ENCODE results near the gene TNP1.

The TNP1 gene

GRCh38 chr2:216877085-216877484, 17.2 kb upstream of the TNP1 start:
- intact Hi-C loops (cut with DNase I): no loop called here

GRCh38 chr2:216875862-216876261, 16.0 kb upstream of the TNP1 start:
- intact Hi-C loops (cut with DNase I): no loop called here
- DNase-seq: no peak

More at GRCh38 chr2:216877085-216877484, 17.2 kb upstream of the TNP1 start:
- no peak for DNase-seq

DNA sequence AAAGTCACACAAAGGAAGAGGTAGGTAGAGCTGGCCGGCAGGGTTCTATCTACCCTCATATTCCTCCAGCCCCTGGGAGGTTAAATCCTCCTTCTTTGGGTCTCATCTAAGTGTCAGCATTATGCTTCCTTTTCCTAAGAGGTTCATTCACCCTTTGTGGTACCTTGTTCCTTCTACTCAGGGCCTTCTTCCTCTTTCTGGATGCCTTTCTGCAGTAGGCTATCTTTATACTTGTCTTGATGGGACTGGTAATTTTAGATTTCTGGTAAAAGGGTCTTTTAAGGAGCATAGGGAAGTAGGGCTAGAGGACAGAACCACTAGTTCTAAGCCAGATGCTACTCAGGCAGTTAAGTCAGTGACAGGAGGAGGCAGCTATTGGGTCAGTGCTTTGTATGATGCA, 13.7 kb upstream of the TNP1 start:
- intact Hi-C loops (cut with DNase I): no loop called here
- DNase-seq: no peak

DNA sequence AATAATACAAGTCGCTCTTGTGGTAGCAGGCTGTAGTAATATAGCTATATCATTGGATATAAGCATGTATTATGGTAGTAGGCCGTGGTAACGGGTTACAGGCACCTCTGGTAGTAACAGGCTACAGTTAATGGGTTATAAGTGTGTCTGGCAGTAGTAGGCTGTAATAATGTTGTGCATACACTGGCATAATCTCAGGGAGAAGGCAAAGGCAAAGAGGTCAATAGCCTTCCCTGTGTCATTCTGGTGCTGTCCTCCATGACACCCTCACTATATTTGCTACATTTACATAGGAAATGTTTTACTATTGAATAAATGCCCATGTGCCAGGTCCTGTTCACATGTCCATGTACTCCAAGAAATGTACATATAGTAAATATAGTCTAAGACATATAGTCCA, 12.8 kb upstream of the TNP1 start:
- no peak for DNase-seq
- intact Hi-C loops (cut with DNase I): no loop called here

DNA sequence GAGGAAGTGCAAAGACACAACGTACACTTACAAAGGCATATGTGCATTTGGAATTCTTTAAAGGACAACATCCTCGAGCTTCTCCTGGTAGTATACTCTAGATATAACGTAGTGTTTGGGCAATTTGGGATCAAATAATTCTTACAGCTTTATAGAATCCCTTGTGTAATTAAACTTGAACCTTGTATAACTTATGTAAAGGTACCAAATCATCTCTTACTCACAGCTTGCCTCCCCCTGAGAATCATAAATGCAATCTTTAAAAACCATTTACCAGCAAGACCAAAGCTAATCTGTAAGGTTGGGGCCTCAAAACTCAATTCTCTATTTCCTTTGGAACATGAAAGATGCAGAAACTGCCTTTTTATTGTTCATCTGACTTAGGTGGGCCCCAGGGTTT, 12.2 kb upstream of the TNP1 start:
- intact Hi-C loops (cut with DNase I): no loop called here
- no peak for DNase-seq

DNA sequence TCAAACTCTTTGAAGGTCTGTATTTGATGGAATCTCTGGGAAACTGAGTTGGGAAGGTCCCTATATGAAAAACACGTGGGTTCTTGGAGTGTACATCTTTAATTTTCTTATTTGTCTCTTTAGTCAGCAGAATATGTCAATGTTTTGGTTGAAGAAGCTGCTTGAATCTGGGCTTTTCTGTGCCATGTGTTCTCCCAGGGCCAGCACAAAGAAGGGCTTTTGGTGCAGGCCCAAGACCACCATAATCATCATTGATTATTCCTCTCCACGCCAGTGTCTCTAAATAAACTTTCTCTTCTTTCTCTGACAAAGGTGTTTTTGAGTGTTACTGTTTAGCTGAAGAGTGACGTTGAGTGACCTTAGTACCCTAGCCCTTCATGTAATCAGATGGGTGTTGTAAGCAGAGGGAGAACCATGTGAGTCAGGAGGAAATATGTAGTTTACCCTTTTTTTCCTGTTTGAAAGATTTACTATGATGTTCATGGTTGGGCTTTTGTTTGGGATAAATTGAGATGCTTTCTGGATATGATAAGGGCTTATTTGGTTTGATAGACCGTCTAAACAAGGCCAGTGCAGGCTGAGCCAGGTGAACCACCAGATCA, 11.6 kb upstream of the TNP1 start:
- no peak for DNase-seq
- intact Hi-C loops (cut with DNase I): no loop called here

DNA sequence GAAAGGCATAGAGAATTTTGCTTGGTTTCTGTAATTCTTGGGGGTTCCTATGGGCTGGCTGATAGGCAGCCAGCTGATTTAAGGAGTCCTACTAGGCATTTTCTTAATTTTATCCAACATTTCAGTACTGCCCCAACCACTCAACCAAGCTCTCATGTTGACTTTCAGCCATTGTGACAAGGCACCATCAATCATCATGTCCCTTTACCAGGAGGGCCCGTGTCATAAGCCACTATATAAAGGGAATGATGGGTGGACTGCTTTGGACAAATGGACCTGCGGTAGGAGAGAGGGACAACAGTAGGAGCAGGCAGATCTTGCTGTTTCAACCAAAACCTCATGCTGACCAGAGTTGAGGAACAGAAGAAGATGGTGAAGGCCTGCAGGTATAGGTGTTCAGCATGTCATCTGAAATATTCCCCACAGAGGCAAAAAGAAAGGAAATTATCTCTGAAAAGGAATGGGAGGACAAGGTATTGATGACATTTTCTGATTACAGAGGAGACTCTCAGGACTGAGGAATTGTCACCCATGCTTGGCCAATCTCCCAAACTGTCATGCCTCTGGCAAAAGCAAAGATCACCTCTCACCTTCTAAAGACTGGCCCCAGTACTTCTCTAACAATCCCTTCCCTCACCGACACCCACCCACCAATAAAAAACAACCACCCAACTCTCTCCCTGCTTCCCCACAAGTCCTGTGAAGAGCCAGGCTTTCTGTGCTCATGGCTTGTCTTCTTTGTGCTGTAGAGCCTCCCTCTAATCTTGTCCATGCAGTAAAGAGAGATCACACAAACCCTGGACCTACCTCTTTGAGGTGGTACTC, 10.9 kb upstream of the TNP1 start:
- no peak for DNase-seq
- intact Hi-C loops (cut with DNase I): no loop called here

DNA sequence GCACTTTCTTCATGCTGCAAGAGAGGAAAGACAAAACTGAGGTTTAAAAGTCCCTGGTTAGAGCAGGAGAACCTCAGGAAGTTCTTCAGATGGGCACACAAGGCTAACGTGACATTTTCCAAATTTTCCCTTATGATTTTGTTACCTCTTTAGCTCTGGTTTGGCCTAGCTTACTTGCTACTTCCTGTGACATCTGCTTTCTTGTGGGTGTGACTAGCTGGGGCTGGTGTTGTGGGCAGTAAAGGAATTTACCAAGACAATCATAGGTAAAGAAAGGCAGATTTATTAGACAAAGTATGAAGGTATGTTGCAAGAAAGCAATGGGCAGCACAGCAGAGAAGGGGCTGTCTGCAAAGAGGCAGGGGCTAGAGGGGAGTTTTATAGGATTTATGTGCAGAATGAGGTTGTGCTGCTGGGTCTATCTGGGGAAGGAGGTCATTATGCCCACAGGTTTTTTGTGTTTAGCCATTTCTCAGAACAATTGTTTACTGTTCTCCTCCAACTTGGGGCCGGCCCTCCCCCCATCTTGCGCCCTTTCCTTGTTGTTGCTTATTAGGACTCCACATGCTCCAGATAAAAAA, 6.7 kb upstream of the TNP1 start:
- DNase-seq: no peak
- intact Hi-C loops (cut with DNase I): no loop called here

- DNase-seq: no peak
- intact Hi-C loops (cut with DNase I): no loop called here
Observed at GRCh38 chr2:216865658-216866057, 5.8 kb upstream of the TNP1 start.

DNA sequence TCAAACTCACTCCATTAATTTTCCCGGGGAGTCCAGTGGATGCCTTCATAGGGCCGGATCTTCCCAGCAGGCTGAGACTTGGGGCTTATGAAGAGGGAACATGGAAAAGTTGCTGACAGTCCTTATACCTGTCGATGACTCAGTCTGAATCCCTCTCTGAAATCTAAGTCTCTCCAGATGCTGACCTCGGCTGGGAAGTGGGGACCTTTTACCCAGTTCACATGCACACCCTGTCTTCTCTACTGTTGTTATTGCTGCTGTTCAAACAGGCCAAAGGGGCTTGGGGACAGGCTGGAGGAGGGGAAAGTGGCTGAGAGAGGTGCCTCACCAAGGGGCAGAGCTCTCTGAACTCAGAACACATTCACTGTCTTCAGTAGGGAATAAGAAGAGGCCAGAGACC, 4.1 kb upstream of the TNP1 start:
- intact Hi-C loops (cut with DNase I): no loop called here
- no peak for DNase-seq

DNA sequence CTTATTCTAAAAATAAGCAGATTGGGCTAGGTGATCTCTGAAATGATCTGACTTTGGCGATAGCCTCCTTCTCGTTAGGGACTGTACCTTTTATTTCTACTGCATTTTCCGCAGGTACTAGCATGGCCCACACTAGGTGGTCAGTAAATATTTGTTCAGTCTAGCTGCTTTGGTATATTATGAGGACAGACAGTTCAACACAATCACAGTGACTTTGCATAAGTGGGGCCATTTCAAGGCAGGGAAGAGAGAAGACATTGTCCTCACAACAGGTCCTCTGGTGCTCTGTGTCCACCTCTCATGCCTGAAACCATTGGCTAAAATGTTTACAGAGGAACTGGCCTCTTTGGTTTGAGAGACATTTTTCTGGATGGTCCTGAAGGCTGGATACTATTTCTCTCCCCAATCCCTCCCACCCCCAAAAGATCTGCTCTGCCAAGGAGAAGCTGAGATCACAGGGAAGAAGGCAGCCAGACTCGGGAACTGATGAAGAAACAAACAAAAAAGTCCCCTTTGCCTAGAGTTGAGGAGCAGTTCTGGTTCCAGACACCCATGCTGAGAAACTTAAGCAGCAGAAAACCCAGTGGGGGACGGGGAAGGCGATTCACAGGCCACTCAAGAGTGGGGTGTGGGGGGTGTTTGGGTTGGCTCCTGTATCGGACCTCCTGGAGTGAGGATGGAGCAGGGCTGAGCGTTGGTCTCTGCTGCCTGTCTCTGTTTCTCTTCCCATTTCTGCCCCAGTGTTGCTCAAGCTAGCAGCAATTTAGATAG, 2.9 kb upstream of the TNP1 start:
- no peak for DNase-seq
- intact Hi-C loops (cut with DNase I): no loop called here

DNA sequence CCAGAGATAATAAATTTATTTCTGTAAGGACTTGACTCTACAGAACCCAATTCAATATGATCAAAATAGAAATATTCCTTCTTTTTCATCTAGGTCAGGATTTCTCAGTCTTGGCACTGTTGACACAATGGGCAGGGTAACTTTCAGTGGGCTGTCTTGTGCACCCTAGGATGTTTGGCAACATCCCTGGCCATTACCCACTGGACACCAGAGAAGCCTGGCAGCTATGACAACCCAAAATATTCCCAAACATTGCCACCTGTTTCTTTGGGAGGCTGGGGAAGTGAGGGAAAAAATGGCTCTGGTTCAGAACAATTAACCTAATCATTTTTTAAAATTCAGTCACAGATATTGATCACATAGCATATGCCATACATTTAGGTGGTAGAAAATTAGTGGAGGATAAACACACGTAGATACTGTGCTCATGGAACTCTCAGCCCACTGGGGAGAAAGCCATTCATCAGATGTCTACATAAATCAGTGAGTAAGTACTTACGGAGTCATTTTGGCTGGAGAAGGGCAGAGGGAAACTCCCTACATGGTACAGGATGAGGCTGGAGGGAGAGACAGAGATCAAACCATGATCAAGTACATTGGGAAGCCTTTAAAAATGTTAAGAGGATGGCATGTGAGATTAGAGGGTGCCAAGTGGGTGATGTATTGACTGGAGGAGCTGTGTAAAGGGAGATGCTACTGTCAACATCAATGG, 718 bp upstream of the TNP1 start:
- intact Hi-C loops (cut with DNase I): no loop called here
- no peak for DNase-seq

DNA sequence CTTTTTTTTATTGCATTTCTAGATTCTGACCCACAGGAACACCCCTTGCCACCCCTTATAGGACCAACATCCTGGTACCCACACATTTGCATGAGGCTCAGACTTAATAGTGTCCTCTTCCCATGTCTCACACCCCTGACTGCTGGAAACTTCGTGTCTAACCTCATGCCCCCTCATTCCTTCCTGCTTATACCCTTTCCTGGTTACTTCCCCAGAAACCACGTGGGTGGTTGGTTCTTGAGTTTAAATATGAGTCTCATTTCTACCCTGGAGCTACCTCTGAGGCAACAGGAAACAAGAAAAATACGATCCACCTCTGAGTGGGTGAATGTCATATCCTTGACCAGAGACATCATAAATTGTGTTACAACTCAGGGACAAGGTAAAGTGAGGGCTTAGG, 1.6 kb downstream of the TNP1 start:
- no peak for DNase-seq
- intact Hi-C loops (cut with DNase I): no loop called here

DNA sequence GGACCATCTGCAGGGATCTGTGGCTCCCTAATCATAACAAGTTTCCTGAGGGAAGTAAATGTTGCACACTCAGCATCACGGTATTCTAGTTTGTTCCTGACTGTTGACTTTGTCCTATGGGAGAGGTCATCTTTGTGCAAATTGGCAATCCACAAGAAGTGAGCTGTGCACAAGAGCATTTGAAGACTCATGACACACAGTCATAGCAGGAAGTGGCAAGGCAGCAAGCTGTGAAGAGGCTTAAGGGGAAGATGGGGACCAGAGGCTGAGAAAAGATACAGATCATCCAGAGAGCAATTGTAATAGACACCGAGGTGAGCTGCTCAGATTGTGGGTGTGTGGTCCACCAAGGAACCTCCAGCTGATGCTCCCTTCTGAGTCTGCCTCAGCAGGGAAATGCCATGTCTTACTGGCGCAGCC, 2.7 kb downstream of the TNP1 start:
- intact Hi-C loops (cut with DNase I): no loop called here
- no peak for DNase-seq

GRCh38 chr2:216856406-216857065, 3.3 kb downstream of the TNP1 start:
- no peak for DNase-seq
- intact Hi-C loops (cut with DNase I): no loop called here

DNA sequence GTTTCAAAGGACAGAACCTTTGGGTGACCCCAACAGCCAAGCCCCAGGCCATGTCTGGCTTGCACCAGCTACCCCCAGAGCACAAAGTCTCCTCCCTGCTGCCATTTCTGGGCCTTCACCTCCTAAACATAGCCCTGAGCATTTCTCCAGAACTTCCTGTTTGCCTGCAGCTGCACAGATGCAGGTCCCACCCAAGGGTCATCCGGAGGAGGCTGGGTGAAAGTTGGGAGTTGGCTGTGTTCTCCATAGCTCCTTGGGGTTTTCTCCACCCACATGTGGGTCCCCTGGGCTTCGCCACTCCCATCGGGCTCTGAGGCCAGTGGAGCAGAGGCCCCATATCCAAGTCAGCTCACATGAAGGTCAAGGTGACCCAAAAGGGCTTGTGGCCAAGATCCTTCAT, 4.3 kb downstream of the TNP1 start:
- intact Hi-C loops (cut with DNase I): no loop called here
- peak in 1 of 10 donors; percentile 63 for DNase-seq

DNA sequence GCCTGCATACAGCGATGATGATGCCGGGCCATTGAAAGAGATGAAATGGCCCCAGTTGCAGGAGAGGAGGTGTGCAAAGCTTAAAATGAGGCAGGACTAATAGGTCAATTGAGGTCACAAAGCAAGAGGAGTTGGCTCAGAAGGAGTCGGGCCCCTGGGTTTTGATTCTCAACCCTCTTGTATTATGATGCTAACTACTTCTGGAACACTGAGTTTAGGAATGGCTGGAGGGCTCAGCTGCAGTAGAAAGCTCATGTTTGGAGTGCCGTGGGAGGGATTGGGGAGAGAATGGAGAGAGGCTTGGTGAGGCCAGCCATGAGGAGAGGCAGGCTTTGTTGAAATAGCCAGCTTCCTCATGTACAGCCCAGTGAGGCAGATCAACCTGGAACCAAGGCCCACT, 4.8 kb downstream of the TNP1 start:
- intact Hi-C loops (cut with DNase I): no loop called here
- DNase-seq: no peak

- intact Hi-C loops (cut with DNase I): no loop called here
Observed at GRCh38 chr2:216851486-216852090, 8.3 kb downstream of the TNP1 start.

DNA sequence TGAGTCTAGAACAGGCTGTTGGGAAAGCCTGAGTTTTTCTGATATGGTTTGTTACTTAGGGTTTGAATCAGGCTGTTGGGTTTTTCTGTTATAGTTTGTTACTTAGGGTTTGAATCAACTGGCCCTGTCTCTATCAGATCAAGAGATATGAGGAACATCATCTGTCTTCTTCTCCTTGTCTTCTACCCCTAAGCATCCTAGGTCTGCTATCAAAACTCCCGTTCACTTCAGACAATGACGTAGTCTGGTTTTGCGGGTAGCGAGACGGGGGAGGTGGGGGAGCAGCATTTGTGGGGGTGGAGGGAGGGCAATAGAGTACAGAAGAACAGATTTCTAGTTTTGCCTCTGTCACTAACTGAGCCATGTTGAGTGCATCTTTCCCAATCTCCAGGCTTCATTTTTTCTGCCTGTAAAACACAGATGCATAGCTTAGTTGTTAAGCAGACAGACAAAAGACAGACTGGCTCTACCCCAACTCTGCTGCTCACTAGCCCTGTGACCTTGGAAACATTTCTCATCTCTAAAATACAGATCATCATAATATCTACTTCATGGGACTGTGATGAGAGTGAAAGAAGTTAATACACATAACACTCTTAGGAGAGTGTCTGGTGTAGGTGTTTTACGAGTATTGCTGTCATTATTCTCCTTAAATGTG, 9.1 kb downstream of the TNP1 start:
- intact Hi-C loops (cut with DNase I): no loop called here
- no peak for DNase-seq

More at GRCh38 chr2:216851486-216852090, 8.3 kb downstream of the TNP1 start:
- DNase-seq: no peak
